ENCODE data around the gene FBXO4. TPM values are rescaled to one million over a fixed set of nuclear protein-coding genes. Genes with fewer than 3 reads are reported as not detected.
A peak's percentile ranks its signal among the peaks of the same experiment; 100 is the strongest.
"Not testable (repeated sequence)": the region's sequence is repeated elsewhere in the genome, so short reads cannot be mapped to it uniquely, and the experiment has no call there.

FBXO4 gene
- total RNA-seq, 1 donor from 2014 or later: 10.7 TPM

DNA sequence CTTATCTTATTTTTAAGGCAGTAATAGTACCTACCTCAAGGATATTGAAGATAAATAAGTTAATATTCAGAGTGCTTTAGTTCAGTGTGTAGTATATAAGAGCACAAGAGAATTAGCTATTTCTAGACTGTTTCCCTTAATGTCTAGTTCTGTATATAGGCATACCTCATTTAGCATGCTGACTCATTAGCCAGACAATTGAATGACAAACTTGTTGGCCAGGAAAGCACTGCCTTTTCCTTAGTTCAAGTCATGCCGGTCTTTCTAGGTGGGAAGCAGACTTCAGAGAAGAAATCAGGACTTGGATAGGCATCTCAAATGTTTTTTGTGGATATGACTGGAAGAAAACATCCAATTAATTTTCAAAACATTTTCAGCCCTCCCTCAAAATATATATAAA is 3.2 kb upstream of the FBXO4 start:
- no peak for DNase-seq

DNA sequence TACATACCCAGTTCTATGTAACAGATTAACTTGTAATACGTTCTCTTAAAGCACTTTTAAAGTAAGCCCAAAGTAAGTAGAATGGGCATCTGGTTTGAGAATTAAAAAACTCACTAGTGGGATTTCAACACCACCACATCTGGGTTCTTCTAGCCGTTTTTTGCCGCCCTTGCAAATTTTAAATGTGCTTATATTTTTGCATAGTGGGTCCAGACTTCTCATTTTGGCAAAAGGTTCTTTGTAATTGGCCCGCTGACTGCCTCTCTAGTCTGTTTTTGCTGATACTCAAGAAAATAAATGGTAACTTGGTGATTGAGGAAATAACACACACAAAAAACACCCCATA is 582 bp upstream of the FBXO4 start:
- DNase-seq: no peak

DNA sequence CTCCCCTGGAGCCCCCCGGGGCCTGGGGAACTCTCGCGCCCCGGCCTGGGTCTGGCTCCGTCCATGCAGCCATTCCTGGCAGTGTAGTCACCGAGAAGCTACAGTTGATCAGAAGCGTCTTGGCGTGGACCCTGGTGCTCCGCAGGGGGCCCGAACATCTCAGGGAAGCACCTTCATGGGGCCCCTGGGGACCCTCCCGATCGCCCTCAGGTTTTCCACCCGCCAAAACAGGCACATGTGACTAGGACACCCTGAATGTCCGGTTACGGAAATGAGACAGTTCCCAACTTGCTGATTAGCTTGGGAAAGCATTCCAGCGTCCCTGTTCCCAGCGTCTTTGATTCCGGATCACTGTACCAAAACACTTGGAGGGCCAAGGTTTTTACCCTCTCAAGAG is 472 bp downstream of the FBXO4 start:
- DNase-seq: peak; percentile 59

DNA sequence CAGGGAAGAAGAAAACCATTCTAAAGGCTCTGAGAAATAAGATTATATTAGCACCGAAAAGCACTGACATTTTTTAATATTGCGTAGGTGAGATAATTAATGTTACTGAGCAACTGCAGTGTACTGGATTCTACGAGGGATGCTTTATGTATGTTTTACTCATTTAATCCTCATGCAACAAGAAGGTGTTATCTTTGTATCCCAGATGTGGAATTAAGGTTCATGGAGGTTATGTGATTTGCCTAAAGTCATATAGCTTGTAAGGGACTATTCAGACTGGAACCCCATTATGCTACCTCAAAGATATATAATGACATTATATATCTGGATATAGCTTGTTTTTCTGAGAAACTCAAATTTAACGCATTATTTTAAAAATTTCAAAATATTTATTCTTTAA is 2.5 kb downstream of the FBXO4 start:
- no peak for DNase-seq

DNA sequence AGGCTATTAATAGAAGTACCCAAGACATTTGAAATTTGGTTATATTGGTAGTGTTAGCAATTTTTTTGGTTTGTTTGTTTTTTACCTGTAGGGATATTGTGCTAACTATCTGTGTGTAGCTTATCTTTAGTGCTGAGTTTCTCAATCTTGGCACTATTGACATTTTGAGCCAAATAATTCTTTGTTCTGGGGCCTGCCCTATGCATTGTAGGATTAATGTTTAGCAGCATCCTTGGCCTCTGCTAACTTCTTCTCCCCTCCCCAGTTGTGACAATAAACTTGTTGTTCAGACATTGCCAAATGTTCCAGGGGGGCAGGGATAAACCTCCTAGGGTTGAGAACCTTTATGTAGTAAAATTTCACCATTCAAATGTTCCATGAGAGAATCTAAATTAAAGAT is 4.0 kb downstream of the FBXO4 start:
- no peak for DNase-seq

DNA sequence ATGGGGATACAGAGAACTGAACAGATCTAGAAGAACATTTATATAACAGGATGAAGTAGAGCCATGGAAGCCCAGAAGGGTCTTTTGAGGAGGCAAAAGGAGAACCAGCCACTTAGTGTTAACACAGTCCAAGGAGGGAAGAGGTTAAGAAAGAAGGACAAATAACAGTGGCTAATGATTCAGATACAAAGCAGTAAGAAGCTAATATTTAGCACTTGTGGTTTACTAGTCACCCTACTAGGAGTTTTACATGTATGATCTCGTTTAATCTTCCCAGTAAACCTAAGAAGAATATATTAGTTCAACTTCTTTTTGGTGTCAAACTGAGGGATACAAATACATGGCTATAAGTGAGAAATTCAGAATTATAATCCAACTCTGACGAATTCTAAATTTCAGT is 7.7 kb downstream of the FBXO4 start:
- no peak for DNase-seq

DNA sequence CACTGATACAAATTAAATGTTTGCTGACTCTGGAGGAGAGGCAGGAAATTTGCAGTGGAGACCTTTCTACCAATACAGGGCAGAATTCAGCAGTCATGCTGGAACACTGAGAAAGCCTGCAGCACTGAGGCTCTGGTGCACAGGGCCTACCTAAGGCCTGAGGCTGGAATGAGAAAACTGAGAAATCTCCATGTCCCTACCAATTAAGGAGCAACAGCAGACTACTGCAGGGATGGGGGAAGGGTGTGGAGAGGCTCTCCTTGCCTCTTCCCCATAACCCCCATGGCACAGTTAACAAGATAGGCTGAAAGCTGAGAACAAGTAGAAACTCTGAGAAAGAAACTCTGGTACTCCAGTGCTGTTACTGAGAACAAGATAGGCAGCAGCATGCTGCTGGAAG is 10.5 kb downstream of the FBXO4 start:
- no peak for DNase-seq

DNA sequence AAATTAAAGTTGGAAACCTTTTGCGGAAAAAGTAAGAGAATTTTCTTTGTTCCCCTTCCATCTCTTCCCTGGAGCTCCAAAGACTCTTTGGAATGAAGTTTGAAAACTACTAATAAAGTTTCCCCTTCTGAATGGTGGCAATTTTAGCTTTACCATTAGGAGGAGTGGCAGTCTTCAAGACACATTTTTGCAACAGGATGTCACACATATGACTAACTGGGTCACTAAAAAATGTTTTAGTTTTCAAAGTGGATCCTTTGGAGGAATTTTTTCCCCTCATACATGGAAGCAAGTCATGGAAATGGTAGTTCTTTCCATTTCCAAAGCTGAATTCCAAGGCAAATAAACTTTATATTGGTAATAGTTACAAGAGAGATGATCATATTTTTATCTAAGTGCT is 15.6 kb downstream of the FBXO4 start:
- no peak for DNase-seq

DNA sequence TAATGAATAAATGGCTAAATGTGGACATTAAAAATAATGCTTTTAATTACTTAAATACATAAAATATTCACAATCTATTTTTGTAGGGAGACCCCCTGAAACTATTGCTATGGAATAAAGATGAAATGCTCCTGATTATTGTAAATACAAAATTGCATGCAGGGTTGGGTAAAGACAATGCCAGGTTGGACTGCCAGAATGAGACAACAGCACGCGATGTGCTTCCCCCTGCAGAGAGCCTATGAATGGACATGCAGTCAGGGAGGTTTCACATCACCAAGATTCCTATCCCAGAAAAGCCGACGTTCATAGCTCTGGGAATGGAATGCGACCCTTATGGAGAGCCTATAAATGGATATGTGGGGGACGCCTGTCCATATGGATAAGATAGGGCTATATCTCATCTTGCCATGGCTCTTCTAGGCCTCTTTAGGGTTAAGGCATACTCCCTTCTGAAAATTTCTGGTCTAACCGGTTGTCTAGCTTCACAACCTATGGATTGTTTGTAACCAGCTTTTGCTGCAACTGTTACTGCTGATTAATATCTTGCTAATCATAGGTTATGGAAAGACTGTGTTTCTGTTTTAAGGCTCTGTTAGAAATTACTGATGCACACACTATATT is 20.4 kb downstream of the FBXO4 start:
- DNase-seq: not testable (repeated sequence)

DNA sequence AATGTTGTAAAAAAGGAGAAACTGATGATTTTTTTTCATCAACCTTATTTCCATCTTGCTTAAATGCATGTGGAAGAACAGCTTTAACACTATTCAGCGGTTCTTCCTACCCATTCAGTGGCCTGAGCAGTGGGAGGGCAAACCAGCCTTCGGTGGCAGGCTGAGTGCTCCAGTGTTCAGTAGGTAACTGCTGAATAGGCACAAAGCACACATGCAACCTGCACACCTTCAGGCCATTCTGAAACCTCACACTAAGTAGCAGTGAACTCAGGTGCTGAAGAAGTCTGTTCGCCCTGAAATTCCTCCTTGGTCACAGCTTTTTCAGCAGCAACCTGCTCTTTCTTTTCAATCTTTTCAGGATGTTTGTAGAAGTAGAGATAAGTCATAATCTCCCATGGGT is 26.1 kb downstream of the FBXO4 start:
- no peak for DNase-seq

DNA sequence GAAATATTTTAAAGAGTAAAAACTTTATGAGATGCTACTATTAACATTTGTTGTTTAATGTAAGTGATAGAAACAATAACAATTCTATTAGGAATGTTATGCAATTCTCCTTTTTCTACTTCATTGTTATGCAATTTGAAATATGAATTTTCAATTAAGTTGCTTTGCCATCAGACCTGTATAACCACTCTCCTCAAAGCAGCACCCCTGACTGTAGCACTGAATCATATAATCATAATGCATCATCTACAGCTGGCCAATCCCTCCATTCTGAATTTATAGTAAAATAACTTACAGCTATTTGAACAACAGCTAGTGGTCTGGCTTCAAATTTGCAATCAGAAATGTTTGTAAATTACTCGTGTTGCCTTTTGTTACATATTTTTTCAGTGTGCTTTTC is 29.2 kb downstream of the FBXO4 start:
- DNase-seq: no peak

DNA sequence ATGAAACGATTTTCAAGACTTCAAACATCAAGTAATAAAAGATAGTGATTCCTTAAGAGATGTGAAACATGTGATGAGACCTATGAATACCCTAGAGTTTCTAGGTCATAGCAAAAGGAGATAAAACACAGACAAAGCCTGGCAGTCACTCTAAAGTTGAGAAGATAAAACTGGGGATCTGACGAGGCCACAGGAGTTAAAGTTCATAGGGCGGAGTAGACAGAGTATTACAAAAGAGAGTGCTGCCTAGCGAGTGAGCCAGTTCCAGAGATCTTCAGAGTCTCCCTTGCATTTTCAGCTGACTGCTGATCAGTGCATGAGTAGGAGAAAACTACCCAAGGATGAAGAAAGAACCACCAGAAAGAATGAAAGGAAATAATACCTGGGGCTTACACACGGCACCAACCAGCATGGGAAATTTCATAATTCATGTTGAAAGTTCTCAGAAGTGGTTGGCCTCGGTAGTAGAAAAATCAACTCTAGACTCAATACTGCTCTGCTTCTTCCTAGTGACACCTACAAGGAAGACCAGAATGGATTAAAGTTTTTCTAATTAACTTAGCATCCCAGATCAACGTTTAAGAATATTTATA is 30.4 kb downstream of the FBXO4 start:
- no peak for DNase-seq

DNA sequence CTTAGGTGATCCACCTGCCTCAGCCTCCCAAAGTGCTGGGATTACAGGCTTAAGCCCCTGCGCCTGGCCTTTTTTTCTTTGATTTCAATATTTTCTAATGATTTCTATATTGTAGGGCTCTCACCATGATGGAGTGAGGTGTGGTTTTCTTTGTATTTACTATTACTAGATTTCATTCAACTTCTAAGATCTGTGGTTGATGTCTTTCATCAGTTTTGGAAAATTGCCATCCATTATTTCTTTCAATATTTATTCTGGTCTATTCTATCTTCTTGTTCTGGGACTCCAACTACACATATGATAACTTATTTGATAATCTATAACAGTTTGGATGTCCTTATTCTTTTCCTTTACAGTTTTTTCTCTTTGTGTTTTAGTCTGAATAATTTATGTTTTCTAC is 31.9 kb downstream of the FBXO4 start:
- DNase-seq: no peak

DNA sequence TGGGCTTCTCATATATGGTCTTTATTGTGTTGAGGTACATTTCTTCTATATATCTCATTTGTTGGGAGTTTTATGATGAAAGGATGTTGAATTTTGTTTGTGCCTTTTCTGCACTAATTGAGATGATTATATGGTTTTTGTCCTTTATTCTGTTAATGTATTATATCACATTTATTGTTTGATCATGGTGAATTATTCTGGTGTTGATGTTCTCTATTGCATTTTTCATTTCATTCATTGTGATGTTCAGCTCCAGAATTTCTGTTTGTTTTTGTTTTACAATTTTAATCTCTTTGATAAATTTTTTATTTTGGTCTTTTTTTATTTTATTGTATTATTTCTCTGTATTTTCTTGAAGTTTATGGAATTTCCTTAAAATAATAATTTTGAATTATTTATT is 35.4 kb downstream of the FBXO4 start:
- DNase-seq: no peak

DNA sequence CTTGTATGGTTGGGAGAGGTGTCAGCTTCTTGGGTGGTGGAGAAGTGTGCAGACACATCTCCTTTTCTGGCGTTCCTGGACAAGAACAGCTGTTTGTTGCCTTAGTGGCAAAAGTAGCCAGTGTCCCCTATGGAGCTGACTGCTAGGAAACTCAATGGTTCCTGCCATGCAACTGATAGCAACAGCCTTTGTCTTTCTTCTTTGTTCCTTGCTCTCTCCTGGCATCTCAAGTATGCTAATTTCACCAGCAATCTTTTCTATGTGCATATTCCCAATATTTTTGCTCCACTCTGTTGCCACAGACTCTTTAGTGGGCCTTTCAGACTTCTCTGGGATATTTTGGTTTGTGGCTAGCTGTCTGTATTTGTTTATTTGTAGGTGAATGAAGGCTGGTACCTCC is 36.7 kb downstream of the FBXO4 start:
- no peak for DNase-seq

DNA sequence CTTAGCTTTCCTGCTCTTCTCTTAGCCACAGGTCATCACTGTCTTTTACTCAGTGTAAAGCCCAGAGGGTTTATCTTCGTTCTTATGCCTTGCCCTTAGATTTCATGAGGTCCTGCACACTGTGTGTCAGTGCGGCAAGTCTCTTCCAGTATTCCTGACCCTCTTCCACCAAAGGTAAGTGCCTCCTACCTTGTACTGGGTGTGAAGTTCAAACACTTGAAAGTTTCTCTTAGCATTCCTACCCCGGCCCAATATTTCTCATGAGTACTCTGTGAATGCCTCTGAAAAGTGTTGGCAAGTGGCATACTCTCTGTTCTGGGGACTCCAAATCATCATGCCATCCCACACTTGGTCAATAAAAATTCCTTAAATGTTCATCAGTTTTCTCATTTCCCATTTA is 37.4 kb downstream of the FBXO4 start:
- DNase-seq: no peak

DNA sequence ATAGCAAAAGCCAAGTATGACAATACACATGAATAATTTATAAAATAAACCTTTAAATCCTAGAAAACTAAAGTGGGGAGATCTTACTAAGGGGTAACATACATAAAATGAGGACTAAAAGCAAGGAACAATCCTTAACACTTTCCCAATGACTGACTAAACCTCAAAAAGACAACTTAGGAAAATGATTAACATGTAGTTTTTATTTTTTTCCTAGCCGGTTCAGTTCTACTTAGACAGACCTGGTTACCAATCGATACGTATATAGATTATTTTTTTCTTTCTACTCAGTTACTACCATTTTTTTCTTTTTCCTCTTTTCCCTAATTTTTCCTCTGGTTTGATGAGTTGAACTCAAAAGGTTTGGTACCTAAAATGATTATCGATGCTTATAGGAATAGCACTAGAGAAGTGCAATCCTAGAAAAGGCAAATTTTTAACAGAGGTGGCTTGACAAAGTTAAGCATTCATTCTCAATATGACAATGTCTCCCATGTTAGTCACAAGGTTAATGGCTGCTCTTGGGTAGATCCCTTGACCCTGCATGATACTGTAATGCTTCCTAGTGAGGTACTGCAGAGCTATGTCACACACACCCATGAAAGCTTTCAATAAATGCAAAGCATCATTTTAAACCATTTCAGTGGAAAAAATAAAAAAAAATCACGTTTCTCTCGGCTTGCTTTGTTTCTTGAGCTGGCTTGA is 41.5 kb downstream of the FBXO4 start:
- DNase-seq: no peak

DNA sequence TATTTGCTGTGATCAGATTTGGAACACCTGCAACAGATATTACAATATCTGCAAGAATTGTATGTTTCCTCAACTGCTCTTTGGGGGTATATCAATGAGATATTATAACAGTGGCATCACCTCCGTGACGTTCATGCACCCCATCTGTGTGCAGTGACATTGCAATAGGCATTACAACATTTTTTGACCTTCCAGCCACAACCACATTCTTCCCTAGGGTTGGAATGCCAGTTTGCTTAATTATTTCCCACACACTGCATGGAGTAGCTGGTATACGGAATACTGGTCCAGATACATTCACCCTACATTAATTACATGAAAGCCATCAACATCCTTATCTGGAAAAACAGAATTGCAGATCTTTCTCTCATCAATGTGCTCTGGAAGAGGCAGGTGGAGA is 42.3 kb downstream of the FBXO4 start:
- no peak for DNase-seq

DNA sequence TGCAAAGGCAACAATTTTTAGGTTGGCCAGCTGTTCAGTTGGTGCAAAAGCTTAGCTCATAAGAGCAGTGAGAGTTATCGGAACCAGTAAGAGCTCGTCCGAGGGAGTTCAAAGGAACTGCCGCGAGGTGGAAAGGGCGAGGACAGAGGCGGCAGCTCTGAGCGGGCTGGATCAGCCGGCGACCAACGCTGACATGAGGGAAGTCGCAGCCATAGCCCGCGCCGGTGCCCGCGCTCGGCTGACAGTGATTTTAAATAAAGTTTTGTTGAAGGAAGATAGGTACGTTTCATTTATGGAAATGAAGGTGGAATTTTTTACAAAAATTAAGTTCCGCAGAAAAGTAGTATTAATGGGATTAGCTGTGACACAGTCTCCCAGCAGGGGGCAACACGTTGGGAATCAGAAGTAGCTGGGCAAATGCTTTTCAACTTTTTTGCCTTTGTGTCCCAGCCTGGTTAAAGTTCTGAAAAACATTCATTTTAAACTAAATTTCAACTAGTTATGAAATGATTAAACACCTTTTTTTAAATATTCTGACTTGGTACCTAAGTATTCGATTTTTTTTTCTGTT is 43.2 kb downstream of the FBXO4 start:
- DNase-seq: no peak

DNA sequence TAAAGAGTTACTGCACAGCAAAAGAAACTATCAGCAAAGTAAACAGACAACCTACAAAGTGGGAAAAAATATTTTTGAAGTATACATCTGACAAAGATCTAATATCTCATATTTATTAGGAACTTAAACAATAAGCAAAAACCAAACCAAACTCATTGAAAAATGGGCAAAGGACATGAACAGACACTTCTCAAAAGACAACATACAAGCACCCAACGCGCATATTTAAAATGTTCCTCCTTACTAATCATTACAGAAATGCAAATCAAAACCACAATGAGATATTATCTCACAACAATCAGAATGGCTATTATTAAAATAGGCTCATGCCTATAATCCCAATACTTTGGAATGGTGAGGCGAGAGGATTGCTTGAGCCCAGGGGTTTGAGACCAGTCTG is 48.0 kb downstream of the FBXO4 start:
- no peak for DNase-seq

DNA sequence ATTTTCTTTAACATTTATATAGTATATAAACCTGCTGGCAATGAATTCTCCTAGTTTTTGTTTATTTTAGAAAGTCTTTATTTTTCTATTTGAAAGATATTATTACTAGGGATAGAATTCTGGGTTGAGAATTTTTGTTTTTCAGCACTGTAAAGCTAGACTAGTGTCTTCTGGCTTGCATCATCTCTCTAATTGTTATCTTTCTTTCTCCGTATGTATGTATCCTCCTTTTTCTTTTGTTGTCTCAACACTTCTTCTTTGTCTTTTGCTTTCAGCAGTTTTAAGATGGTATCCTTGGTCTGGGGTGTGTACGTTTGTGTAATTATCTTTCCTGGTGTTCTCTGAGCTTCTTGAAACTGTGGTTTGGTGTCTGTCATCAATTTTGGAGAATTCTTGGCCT is 48.8 kb downstream of the FBXO4 start:
- no peak for DNase-seq

DNA sequence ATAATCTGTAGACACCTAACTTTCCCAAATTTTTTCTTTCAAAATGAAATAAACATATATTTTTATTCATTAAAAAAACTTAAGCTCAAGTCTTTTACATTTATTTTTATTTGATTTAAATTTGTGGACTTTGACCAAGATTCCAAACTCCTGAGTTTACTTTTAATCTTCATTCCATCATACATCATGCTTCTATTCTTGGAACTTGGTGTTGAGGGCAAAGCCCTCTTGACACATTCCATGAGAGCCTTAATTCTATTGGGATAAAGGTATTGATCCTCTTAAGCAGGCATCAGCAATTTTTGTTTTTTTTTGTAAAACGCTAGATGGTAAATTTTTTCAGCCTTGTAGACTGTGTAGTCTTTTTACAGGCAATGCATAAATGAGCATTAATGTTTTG is 53.6 kb downstream of the FBXO4 start:
- no peak for DNase-seq

DNA sequence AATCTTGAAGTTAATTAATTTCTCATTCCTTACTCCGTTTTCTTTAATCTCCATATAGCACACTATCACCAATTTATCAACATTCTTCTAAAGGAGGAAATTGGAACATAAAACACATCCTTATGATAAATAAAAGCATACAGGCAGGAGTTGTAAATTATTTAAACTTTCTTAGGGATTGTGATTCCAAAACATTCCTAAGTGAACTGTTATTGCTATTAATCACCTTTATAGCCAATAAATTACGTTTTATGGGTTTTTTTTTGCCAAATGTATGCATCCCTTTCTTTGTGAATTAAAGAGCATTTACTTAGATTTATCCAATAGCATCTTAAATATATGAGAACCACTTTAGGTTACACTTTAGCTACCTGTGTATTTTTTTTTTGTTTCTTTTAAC is 55.3 kb downstream of the FBXO4 start:
- no peak for DNase-seq

DNA sequence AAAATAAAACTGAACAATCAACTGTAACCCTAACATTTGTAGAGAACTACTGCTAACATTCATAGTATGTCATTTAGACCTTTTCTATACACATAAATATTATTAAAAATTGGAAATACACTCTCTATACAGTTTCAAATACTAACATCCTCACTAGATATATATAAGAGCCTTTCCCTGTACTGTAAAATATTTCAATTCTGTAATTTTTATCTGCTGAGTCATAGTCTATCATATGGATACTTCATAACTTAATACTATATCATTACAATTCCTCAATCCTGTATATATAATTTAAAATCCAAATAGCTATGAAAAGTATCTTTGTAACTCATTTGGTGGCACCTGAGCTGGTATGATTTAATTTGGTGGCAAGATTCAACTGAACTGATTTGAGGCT is 55.8 kb downstream of the FBXO4 start:
- no peak for DNase-seq
